T-helper 2 cell (primary cell): ENCODE measurements around the gene NLE1.
"Not testable (repeated sequence)": the region's sequence is repeated elsewhere in the genome, so short reads cannot be mapped to it uniquely, and the experiment has no call there.

Source experiments
- DNase-seq, 5 experiments: peaks; one replicate each; pipeline versions ENCODE4 v3.0.0 to v3.0.0-alpha.2; 2012 to 2022
- total RNA-seq, 2 donors: gene quantifications; one replicate each; lab custom pipeline; 2026; lab: John Stamatoyannopoulos, UW

NLE1 gene
- 11.2 to 21.1 reads per million in 2 donors for total RNA-seq

DNA sequence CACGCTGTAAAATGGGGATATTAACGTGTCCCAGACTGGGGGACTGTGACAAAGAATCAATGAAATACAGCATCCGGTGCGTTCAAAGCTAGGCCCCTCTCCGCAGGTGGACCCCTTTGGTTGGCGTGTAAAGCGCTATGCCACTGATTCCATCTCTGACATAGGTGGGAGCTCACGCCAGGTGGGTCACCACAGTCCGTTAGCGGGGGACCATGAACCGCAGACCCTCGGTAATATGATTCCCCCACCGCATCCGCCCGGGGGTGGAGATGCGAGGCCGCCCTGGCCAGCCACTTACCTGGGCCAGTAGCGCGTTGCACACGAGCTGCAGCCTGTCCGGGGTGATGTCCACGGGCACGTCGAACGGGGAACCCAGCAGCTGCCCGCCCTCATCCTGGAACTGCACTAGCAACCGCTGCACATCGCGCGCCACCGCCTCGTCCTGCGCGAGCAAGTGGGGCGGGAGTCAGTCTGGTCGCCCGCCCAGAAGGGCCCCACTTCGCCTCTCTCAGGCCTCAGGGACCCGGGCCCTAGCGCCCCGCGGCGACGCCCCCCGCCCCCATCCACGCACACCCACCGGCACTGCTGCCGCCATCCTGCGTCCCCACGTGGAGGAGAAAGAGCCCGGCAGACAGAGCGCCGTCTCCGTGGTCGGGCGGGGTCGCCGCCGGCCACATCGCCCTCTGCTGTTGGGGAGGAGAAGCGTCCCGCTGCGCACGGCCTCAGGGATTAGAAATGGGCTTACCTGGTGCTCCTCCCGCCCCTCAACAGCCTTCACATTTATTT is at the start of gene NLE1:
TSS of gene NLE1 (minus strand) at position 623 of the 786 bp plus-strand sequence. CDS start at position 595, 28 bp downstream.
- peak; percentile 71 to 91 (median 81) for DNase-seq

DNA sequence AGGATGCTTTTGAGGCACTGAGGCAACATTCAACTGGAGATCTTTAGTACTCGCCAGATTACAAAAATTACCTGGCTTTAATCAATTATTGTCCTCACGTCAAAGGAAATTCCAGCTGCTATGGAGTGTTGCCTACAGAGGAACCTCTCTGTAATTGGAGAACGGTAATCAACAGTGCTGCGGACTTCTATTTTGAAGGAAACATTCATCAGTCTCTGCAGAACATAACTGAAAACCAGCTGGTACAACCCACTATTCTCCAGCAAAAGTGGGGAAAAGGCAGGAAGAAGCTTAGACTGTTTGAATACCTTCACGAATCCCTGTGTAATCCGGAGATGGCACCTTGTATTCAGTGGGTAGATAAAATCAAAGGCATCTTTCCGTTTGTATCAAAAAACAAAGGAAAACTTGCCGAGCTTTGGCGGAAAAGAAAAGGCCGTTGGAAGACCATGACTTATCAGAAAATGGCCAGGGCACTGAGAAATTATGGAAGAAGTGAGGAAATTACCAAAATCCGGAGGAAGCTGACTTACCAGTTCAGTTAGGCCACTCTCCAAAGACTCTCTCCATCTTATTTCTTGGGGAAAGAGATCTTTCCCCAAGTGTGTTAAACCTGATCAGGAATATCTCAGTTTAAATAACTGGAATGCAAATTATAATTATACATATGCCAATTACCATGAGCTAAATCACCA is 49.0 kb upstream of the NLE1 start:
- DNase-seq, result no peak

- no peak for DNase-seq
These were observed 47.2 kb upstream of the NLE1 start for GRCh38 chr17:35189291-35189690.

GRCh38 chr17:35188111-35188510 is 46.0 kb upstream of the NLE1 start:
- DNase-seq, result peak in 1 of 5 experiments; percentile 5

DNA sequence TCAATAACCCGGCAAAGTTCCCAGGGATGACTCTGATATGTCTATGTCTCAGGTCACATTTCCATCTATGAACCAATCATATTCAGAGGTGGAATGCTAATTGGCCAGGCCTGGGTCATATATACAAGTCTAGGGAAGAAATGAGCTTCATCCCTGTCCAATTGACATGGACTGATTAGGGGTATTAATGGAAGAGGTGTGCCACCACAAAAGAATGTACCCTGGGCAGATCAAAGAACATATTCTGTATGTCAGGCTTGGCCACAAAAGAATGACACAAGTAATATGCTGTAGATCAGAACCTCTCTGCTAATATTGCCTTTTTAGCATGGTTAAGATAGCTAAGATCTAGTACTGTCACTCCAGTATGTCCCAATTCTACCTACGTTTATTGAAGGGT is 45.4 kb upstream of the NLE1 start:
- DNase-seq, result no peak

DNA sequence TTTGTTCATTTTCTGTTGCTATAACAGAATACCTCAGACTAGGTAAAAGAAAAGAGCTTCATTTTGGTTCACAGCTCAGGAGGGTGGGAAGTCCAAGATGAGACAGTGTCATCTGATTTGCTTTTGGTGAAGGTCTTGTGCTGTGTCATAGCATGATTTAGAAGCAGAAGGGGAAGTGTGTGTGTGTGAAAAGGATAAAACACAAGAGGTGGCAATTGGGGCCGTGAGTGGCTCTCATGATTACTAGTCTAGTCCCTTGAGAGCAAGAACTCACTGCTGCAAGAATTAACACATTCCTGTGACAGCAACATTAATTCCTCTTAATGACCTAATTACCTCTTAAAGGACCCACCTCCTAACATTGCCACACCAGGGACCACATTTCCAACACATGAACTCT is 43.7 kb upstream of the NLE1 start:
- DNase-seq, result peak in 1 of 5 experiments; percentile 30

DNA sequence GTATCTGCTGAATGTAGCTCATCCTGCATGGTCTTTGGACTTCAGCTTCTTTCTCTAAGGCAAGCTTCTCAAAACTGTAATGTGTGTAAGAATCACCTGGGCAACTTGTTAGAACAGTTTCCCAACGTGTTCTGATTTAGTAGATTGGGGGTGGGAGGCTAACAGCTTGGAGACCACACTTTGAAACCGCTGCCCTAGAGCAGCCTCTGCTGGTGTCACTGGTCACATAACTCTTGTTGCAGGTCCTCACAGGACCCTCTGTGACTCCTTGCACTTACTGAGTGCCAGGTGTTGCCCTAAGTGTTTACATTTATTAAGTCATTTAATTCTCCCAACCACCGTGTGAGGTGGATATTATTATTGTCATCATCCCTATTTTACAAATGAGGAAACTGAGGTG is 42.2 kb upstream of the NLE1 start:
- DNase-seq, result no peak

DNA sequence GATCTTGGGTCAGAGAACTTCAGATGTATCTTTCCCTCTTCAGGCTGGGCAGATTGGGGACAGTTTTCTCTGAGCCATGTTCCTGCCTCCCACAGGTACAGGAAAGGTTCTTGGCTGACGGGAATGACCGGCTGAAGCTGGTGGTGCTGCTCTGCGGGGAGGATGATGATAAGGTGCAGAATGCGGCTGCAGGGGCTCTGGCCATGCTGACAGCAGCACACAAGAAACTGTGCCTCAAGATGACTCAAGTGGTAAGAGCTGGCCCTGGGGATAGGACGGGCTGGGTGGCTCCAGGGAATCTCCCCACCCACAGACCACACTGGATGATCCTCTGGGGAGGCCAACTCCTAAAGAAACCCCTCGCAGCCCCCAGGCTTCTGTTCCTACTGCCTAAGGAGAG is 41.2 kb upstream of the NLE1 start:
- DNase-seq, result no peak

DNA sequence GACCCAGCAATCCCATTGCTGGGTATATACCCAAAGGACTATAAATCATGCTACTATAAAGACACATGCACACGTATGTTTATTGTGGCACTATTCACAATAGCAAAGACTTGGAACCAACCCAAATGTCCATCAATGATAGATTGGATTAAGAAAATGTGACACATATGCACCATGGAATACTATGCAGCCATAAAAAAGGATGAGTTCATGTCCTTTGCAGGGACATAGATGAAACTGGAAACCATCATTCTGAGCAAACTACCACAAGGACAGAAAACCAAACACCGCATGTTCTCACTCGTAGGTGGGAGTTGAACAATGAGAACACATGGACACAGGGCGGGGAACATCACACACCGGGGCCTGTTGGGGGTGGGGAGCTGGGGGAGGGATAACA is 37.3 kb upstream of the NLE1 start:
- not testable (repeated sequence) for DNase-seq

- no peak for DNase-seq
These were observed 34.8 kb upstream of the NLE1 start for GRCh38 chr17:35176897-35177296.

DNA sequence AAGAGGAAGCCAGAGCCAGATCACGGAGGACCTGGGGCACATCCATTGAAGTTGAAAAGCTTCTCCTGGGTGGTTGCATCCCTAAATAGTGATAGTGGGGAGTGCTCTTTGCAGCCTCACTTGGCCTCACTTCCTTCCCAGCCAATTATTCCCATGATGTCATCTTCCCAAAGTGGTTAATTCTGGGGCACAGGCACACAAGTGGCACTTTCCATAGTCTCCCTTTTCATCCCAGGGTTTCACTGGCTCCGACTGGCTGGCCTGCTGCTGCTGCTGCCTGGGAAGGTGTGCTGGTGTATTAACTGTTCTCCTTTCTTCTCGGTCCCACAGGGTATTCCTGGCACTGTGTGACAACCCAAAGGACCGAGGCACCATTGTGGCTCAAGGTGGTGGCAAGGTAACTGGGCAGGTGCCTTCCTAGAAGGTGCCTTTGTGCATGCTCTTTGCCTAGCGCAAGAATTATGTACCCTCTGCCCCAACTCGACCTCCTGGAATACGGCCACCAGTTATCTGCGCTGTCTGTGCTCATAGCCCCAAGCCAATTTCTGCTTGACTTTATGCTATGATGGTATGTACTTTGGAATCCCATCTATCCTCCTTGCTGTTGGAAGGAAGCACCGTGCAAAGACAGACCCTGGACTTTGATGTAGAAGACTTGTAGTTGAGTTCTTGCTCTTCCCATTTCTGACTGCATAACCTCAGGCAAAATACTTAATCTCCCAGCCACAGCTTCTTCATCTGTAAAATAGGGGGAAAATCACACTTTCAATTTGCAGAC is 33.7 kb upstream of the NLE1 start:
- DNase-seq, result no peak

DNA sequence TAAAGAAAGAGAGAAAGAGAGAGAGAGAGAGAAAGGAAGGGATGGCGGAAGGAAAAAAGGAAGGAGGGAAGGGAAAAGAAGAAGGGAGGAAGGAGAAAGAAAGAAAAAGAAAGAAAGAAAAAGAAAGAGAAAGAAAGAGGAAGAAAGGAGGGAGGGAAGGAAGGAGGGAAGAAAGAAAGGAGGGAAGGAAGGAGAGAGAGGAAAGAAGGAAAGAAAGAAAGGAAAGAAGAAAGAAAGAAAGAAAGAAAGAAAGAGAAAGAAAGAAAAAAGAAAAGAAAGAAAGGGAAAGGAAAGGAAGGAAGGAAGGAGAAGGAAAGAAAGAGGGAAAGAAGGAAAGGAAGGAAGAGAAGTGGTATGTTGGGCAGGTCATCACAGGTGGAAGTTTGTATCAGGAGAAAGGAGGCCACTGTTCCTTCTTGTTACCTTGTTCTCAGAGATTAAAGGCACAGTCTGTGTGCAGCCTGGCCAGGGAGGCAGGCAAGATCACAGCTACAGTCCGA is 32.8 kb upstream of the NLE1 start:
- DNase-seq, result no peak

DNA sequence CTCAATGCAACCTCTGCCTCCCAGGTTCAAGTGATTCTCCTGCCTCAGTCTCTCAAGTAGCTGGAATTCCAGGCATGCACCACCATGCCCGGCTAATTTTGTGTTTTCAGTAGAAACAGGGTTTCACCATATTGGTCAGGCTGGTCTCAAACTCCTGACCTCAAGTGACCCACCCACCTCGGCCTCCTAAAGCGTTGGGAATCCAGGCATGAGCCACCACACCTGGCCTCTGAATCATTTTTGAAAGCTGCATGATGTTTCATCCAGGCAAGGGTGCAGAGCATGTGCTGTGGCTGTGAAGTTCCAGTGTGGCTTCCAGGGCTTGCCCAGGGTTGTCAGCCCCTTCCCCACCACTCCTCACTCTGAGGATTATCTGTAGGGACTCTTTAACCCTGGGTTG is 30.2 kb upstream of the NLE1 start:
- not testable (repeated sequence) for DNase-seq

DNA sequence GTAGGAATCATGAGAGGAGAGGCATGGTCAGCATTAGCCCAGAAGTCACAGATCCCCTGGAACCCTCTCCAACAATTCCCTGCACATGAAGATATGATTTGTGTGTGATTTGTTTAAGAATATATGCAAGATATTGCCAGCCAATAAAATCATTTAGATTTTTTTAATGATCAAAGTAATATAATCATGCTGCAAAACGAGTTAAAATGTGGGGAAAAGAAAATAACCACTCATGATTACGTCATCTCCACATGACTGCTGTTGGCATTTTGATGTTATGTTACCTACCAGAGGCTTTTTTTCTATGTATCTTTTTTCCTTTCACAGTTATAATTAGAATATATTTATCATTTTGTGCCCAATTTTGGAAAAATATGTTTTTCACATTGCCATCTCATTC is 29.7 kb upstream of the NLE1 start:
- peak in 2 of 5 experiments; percentile 10 to 31 for DNase-seq

DNA sequence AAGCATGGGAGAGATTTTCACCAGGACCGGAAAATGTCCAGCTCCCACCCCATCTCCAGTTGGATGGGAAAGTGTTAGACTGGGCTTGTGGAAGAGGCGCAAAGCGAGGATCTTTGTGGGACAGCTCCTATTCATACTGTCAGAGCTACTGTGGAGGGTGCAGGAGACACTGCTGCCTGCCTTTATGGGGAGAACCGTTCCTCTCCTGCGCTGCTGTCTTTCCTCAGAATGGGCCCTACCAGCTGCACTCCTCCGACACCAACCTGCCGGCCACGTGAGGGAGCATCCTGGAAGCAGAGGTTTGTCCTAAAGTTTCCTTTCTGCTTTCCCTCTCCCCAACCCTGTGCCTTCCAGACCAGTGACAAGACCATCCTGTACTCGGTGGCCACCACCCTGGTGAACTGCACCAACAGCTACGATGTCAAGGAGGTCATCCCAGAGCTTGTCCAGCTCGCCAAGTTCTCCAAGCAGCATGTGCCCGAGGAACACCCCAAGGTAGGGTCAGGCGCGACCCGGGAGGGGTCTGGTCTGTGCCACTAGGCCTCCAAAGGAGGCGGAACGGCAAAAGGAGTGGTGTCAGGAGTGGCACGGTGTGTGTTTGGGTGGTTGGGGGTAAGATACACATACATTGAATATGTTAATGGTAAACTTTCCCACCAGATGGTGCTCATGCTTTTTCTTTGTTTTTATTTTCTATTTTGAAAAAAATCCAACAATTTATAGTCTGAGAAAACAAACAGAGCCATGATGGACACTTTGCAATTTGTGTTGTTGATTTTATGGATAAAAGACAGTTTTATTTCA is 29.1 kb upstream of the NLE1 start:
- DNase-seq, result peak in 2 of 5 experiments; percentile 46 to 60

- no peak for DNase-seq
These were observed 27.8 kb upstream of the NLE1 start for GRCh38 chr17:35169835-35170363.

GRCh38 chr17:35167666-35168065 is 25.6 kb upstream of the NLE1 start:
- no peak for DNase-seq

DNA sequence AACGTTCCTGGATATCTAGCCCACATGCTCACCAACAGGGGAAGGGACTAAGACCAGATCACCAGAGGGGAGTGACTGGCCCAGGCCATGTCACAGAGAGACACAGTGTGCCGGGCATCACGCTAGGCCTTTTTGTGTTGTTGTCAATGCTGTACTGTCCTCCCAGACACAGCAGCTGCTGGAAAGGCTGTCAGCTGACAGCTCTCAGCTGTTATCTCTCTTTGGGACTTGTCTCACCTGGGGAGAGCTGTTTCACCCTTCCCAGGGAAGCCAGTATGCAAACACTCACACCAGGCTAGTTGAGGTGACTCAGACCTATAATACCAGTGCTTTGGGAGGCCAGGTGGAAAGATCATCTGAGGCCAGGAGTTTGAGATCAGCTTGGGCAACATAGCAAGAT is 24.9 kb upstream of the NLE1 start:
- DNase-seq, result no peak

GRCh38 chr17:35166526-35166925 is 24.4 kb upstream of the NLE1 start:
- DNase-seq, result no peak

GRCh38 chr17:35164716-35165115 is 22.6 kb upstream of the NLE1 start:
- no peak for DNase-seq

GRCh38 chr17:35163886-35164285 is 21.8 kb upstream of the NLE1 start:
- no peak for DNase-seq

GRCh38 chr17:35162755-35163154 is 20.7 kb upstream of the NLE1 start:
- DNase-seq, result no peak
